Prostate gland (tissue), 2 donors: ENCODE results near the gene LSM12. TPM values are rescaled to one million over a fixed set of nuclear protein-coding genes. Genes with fewer than 3 reads are reported as not detected.
A peak's percentile ranks its signal among the peaks of the same experiment; 100 is the strongest.

Experiments
- DNase-seq: peaks from one replicate; pipeline ENCODE4 v3.0.0-alpha.2; 2019; ENCODE audit warnings: low spot score
- H3K27ac ChIP-seq, 2 donors: fragments of 200-600 bp; sonication (generic); 2 replicates each; pipeline ENCODE4 v1.5.1; 2017 to 2019
- H3K27me3 ChIP-seq: fragments of 200-600 bp; sonication (generic); replicated peaks from 2 replicates; pipeline ENCODE4 v1.5.1; 2019; ENCODE audit not compliant: insufficient read depth
- H3K36me3 ChIP-seq, 2 donors: fragments of 200-600 bp; sonication (generic); 1 replicate in 1 of 2; 2 replicates in 1 of 2; pipeline versions ENCODE4 v1.5.1 to v1.8.1; 2017 to 2019
- H3K4me1 ChIP-seq: fragments of 200-600 bp; sonication (generic); replicated peaks from 2 replicates; pipeline ENCODE4 v1.5.1; 2019
- H3K4me3 ChIP-seq, 2 donors: fragments of 200-600 bp; sonication (generic); 2 replicates each; pipeline ENCODE4 v1.5.1; 2017 to 2019
- H3K9me3 ChIP-seq: fragments of 200-600 bp; sonication (generic); 2 replicates; pipeline ENCODE4 v1.5.1; 2017
- POLR2A ChIP-seq: fragments of 450-650 bp; IDR thresholded peaks from one replicate; pipeline ENCODE4 v1.6.1; 2016; ENCODE audit warnings: antibody characterized with exemption, mild to moderate bottlenecking
- POLR2AphosphoS5 ChIP-seq: sonication (generic); formaldehyde crosslinking; IDR thresholded peaks from one replicate; pipeline ENCODE4 v1.6.1; 2017; ENCODE audit warnings: antibody characterized with exemption
- whole genome bisulfite sequencing: methylation state at CpG from one replicate; pipeline ENCODE4 v1.1.5; 2018; 5-methylcytosine and 5-hydroxymethylcytosine counted together
- intact Hi-C: fragments of 100-400 bp; cut with DNase I; formaldehyde crosslinking; loops from one replicate; pipeline ENCODE4 v1.14.2; 2022
- total RNA-seq, 2 donors: library from RNA; depleted of rRNA; stranded (reverse); fragments of >200 nt; gene quantifications; one replicate each; pipeline ENCODE4 v1.1.0, GENCODE V29; 2016
- TF ChIP-seq, protein P1 (sequence below), 4 experiments: fragments of 200-600 bp in 2 of 4; fragments of 450-650 bp in 2 of 4; sonication (generic) in 2 of 4; IDR thresholded peaks; 1 replicate in 3 of 4; 2 replicates in 1 of 4; pipeline ENCODE4 v1.5.1; 2016 to 2019; ENCODE audit warnings: antibody characterized with exemption in 4 of 4, mild to moderate bottlenecking in 2 of 4, moderate library complexity in 2 of 4

Gene LSM12
- total RNA-seq, 2 donors from 2014 or later = 30.0 to 45.2 TPM

DNA sequence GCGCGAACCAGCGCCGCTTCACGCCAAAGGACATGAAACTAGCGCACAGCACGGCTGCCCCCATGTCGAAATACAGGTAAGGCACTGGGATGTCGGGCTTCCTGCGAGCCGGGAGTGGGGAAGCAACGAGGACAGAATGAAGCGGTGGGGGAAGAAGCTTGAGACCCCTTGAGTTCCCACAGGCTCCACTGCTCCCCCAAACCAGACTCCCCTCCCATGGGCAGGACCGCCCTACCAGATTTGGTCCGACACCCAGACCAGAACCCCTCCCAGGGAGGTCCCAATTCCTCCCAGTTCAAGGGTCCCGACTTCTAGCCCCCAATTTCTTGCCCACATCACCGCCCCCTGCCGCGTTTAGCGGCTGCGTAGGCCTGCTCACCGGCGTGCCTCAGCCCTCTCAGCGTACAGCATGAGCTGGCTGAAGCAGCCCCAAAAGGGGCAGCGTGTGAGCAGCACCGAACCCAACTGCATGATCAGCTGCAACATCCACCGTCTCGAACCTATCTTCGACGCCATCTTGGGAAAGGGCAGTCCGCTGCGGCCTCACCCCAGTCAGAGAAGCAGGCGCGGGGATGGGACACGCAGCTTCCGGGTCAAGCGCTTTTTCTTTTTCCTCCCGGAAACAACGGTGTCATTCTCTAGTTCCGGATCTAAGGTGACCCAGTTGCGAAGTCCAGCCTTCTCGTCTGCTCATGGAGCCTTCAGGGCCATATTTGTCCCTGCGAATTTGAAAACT, 51.9 kb downstream of the LSM12 start, which contains the start of gene TMEM101:
Gene TMEM101 (minus strand): TSS at position 527 of the 736 bp plus-strand sequence. CDS start 11 bp downstream, at position 516.
- H3K36me3 ChIP-seq = no peaks in the 10 kb centered on the region
- intact Hi-C loops = no loop called here
- H3K4me1 ChIP-seq = peaks cover 8% of the 10 kb centered on the region
- 1% methylated on average over 43 of the region's 43 CpGs for WGBS
- no peaks in the 10 kb centered on the region for H3K9me3 ChIP-seq
- peak within 1 kb of the TSS; percentile 67 to 76 for H3K27ac ChIP-seq
- DNase-seq = peak; percentile 90
- TF ChIP-seq, protein P1, sequence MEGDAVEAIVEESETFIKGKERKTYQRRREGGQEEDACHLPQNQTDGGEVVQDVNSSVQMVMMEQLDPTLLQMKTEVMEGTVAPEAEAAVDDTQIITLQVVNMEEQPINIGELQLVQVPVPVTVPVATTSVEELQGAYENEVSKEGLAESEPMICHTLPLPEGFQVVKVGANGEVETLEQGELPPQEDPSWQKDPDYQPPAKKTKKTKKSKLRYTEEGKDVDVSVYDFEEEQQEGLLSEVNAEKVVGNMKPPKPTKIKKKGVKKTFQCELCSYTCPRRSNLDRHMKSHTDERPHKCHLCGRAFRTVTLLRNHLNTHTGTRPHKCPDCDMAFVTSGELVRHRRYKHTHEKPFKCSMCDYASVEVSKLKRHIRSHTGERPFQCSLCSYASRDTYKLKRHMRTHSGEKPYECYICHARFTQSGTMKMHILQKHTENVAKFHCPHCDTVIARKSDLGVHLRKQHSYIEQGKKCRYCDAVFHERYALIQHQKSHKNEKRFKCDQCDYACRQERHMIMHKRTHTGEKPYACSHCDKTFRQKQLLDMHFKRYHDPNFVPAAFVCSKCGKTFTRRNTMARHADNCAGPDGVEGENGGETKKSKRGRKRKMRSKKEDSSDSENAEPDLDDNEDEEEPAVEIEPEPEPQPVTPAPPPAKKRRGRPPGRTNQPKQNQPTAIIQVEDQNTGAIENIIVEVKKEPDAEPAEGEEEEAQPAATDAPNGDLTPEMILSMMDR (IDR thresholded peaks at IDR 0.05) = peak in 2 of 4 experiments; percentile 13 to 25
- TF ChIP-seq POLR2AphosphoS5 (peak; percentile 99), POLR2A (peak; percentile 8)
- peak within 1 kb of the TSS; percentile 66 to 74 for H3K4me3 ChIP-seq
- H3K27me3 ChIP-seq = no peaks in the 10 kb centered on the region

DNA sequence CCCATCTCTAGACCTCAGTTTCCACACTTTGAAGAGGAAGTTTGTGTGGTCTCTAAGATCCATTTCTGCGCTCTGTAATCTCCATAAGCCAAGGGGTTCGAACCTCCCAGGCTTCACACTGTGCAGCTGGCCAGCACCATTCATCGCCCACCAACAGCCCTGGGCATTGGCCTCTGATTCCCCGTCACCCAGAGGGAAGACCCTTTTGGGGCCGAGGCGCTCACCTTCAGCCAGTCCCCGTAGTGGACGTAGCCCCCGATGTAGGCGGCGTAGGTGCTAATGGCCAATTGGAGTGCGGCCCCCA, 52.4 kb downstream of the LSM12 start:
- Histone ChIP-seq H3K4me3 (peak overlapping the region; percentile 66 to 74), H3K9me3 (no peaks in the 10 kb centered on the region), H3K27ac (peak overlapping the region; percentile 67 to 76), H3K36me3 (no peaks in the 10 kb centered on the region), H3K4me1 (peaks cover 8% of the 10 kb centered on the region), H3K27me3 (no peaks in the 10 kb centered on the region)
- TF ChIP-seq POLR2A (no peak), POLR2AphosphoS5 (no peak)
- TF ChIP-seq, protein P1 (IDR thresholded peaks at IDR 0.05) = no peak
- intact Hi-C loops = no loop called here
- no peak for DNase-seq
- WGBS = 8% methylated on average over 12 of the region's 12 CpGs

DNA sequence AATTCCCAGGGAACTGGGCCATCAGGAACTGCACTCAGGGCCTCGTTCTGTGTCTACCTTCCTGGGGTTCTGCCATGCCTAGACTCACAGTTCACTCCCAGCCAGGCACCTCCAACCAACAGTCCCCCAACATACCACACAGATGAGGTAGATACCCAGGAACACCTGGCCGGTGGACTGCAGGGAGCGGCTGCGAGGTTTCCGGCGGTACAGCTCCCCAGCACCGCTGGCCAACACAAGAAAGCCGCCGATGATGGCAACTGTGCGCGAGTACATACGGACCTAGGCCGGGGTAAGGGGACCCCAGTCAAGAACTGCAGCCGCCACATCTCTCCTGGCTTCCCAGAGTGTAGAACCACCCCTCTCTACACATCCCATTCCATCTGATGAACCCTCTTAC, 53.6 kb downstream of the LSM12 start:
- TF ChIP-seq, protein P1 (IDR thresholded peaks at IDR 0.05) = no peak
- TF ChIP-seq POLR2A = no peak
- TF ChIP-seq POLR2AphosphoS5 = no peak
- intact Hi-C loops = no loop called here
- H3K4me1 ChIP-seq = peaks cover 10% of the 10 kb centered on the region
- H3K9me3 ChIP-seq = no peaks in the 10 kb centered on the region
- no peak overlapping the region for H3K27ac ChIP-seq
- no peak for DNase-seq
- WGBS = 94% methylated on average over 14 of the region's 14 CpGs
- no peaks in the 10 kb centered on the region for H3K27me3 ChIP-seq
- no peaks in the 10 kb centered on the region for H3K36me3 ChIP-seq
- H3K4me3 ChIP-seq = no peak overlapping the region

DNA sequence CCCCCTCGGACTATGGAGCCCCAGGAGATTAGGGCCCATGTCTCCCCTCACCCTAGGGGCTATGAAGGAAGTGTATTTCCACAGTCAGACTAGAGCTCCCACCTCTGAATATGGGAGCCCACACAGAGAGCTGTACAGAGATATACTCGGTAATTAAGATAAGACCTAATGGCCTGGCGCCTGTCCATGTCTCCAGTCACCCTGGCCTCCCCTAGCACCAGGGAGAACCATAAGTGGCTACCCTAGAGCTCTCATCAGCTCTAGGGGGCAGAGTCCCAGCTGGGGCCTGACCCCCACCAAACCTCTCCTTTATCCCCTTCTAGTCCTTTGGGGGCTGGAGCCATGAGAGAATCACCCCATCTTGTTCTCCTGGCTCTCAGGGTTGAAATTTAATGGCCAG, 54.1 kb downstream of the LSM12 start:
- no peaks in the 10 kb centered on the region for H3K36me3 ChIP-seq
- no peak for TF ChIP-seq POLR2A
- no peak for TF ChIP-seq POLR2AphosphoS5
- TF ChIP-seq, protein P1 (IDR thresholded peaks at IDR 0.05) = no peak

DNA sequence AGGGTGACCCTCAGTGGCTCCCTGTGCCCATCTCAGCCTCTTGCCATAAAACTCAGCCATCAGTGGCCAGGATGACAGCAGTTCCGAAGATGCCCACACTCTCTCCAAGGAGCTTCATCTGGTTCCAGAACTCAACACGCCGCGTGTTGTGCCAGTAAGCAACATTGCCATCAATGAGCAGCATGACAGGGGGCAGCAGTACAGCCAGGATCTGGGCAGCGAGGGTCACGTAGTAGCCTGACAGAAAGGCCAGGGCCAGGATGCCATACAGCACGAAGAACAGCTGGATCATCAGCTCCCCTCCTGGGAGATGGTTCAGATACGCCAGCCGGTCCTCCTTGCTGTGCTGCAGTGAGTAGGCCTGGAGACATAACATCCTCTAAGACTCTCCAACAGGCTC, 54.6 kb downstream of the LSM12 start:
- TF ChIP-seq, protein P1 (IDR thresholded peaks at IDR 0.05) = no peak
- no peak for TF ChIP-seq POLR2A
- TF ChIP-seq POLR2AphosphoS5 = no peak
- intact Hi-C loops = no loop called here
- Histone ChIP-seq H3K27ac (peak overlapping the region in 1 of 2 donors; percentile 47), H3K27me3 (no peaks in the 10 kb centered on the region), H3K9me3 (no peaks in the 10 kb centered on the region), H3K36me3 (no peaks in the 10 kb centered on the region), H3K4me3 (no peak overlapping the region), H3K4me1 (peaks cover 15% of the 10 kb centered on the region)
- 94% methylated on average over 9 of the region's 9 CpGs for WGBS
- DNase-seq = no peak

More for the DNA sequence above, 54.1 kb downstream of the LSM12 start:
- Histone ChIP-seq H3K27me3 (no peaks in the 10 kb centered on the region), H3K4me3 (no peak overlapping the region), H3K4me1 (peaks cover 15% of the 10 kb centered on the region), H3K27ac (no peak overlapping the region), H3K9me3 (no peaks in the 10 kb centered on the region)
- intact Hi-C loops = no loop called here
- 75% methylated on average over 3 of the region's 3 CpGs for WGBS
- no peak for DNase-seq
